Measurements from ENCODE around the gene GTF3C5.
A peak's percentile ranks its signal among the peaks of the same experiment; 100 is the strongest.

The GTF3C5 gene

GRCh38 chr9:133098104-133098754, 67.4 kb downstream of the GTF3C5 start:
- DNase-seq: no peak

GRCh38 chr9:133098871-133099270, 68.1 kb downstream of the GTF3C5 start:
- DNase-seq: no peak

- no peak for DNase-seq
These were observed 69.1 kb downstream of the GTF3C5 start for GRCh38 chr9:133099726-133100505.

GRCh38 chr9:133100506-133101355, 69.9 kb downstream of the GTF3C5 start:
- no peak for DNase-seq

GRCh38 chr9:133101356-133102189, 70.8 kb downstream of the GTF3C5 start:
- DNase-seq: no peak

GRCh38 chr9:133102190-133103021, 71.6 kb downstream of the GTF3C5 start:
- no peak for DNase-seq

GRCh38 chr9:133103183-133103986, 72.6 kb downstream of the GTF3C5 start:
- peak; percentile 48 for DNase-seq

- no peak for DNase-seq
These were observed 73.2 kb downstream of the GTF3C5 start for GRCh38 chr9:133103987-133104505.

GRCh38 chr9:133104718-133105460, 74.1 kb downstream of the GTF3C5 start:
- no peak for DNase-seq

GRCh38 chr9:133105461-133105770, 74.6 kb downstream of the GTF3C5 start:
- no peak for DNase-seq

GRCh38 chr9:133106511-133107244, 75.9 kb downstream of the GTF3C5 start:
- DNase-seq: no peak

- DNase-seq: no peak
These were observed 76.5 kb downstream of the GTF3C5 start for GRCh38 chr9:133107245-133107722.
